GM21390 (cell line): ENCODE data around the gene SYTL2.

Experiments used
- ATAC-seq: cut with Tn5 transposase; IDR thresholded peaks from one replicate; pipeline ENCODE4 v1.9.1; 2021; ENCODE audit not compliant: unreplicated experiment

The SYTL2 gene

GRCh38 chr11:85826116-85826855, 15.3 kb upstream of the SYTL2 start:
- no peak for ATAC-seq

DNA sequence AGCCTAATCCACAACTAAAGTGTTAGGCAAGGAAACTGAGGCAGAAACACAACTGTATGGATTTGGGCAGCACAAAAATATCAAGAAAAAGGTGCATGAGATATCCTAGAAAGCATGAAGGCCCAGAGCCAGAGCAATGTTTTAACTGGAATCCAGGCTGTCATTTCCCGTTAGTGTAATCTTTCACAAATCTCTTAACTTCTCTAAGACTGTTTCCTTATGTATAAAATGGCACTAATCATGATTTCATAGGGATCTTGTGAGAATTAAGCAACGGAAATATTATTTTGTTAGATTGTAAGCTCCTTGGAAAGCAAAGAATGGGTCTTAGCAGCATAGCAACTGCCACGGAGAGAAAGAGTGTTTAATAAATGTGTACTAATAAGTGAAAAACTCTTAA, 14.7 kb upstream of the SYTL2 start:
- no peak for ATAC-seq

DNA sequence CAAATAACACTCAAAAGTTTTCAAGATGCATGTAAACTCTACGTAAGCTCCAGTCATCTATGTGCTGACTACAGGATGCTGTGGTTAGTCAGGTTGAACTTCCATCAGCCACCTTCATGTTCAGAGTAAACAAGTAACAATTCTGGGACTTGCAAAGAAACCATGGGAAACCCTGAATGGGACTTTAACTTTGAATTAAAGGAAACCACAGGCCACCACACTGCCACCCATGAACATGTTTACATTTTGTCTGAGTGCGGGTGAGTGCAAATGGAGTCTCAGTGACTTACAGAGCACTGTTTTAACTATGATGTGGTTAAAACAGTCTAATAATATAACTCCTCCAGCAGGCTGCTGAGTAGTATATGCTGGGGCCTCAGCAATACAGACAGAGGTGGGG, 12.9 kb upstream of the SYTL2 start:
- ATAC-seq = no peak

DNA sequence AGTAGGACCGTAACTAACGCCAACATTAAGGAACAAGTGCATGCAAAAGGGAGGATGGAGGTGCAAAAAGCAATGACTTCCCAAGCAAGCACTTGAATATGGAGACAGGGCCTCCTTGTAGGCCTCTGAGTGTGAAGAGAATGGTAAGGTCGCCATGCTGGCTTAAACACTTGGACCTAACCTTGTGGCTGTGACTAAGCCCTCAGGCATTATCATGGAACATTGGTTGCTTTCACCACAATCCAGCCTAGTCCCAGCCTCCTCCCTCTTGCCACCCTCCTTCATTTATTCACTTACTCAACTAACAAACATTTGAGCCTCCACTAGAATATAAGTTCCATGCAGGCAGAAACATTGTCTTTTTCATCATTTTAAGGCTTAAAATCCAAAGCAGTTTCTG, 11.9 kb upstream of the SYTL2 start:
- ATAC-seq = no peak

GRCh38 chr11:85821636-85822035, 10.7 kb upstream of the SYTL2 start:
- no peak for ATAC-seq

GRCh38 chr11:85819441-85819840, 8.5 kb upstream of the SYTL2 start:
- no peak for ATAC-seq

DNA sequence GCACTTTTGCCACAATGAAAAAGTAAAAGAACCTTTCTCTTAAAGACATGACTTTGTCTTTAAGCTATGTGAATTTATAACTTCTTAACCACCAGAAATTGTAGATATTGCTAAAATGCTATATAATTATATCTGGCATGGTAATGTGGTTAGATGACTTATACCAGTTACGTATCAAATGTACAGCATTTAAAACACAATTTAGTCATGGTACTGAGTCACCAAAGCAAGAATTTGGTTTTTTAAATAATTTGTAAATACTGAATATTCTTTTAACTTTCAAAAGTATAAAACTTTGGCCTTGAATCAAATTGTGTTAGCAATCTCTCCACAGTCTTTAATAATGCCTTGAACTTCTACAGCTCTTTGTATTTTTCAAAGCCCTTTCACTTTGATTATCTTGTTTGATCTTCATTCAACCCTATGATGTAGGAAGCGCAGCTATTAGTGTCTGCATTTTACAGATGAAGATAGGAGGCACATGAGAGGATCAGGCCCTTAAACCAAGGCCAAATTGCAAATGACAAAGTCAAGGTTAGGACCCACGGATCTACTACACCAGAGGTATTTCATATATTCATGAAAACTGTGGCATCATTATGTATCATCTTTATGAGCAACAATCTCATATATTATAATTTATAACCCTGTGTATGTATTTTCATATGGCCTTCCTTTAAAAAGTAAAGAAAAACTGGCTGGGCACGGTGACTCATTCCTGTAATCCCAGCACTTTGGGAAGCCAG, 4.4 kb upstream of the SYTL2 start:
- ATAC-seq = no peak

DNA sequence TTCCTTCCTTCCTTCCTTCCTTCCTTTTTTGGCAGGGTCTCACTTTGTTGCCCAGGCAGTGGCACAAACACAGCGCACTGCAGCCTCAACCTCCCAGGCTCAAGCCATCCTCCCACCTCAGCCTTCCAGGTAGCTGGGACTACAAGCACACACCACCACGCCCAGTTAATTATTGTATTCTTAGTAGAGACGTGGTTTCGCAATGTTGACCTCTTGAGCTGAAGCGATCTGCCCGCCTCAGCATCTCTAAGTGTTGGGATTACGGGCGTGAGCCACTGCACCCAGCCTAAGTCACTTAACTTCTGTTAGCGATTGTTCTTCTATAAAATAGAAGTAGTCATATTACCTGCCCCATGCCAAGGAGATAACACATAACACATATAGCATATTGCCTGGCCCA, 2.8 kb upstream of the SYTL2 start:
- ATAC-seq = no peak

DNA sequence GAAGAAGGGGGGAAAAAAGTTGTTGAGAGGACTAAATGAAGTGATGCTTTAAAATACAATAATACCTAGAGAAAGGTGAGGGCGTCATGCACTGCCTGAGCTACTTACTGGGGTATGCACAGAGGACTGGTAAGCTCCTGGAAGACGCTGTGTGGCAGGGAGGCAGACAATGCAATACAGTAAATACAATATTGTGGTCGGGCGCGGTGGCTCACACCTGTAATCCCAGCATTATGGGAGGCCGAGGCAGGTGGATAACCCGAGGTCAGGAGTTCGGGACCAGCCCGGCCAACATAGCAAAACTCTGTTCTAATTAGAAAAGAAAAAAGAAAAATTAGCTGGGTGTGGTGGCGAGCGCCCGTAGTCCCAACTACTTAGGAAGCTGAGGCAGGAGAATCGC, 683 bp upstream of the SYTL2 start:
- no peak for ATAC-seq

GRCh38 chr11:85810521-85810870, 445 bp downstream of the SYTL2 start:
- no peak for ATAC-seq

DNA sequence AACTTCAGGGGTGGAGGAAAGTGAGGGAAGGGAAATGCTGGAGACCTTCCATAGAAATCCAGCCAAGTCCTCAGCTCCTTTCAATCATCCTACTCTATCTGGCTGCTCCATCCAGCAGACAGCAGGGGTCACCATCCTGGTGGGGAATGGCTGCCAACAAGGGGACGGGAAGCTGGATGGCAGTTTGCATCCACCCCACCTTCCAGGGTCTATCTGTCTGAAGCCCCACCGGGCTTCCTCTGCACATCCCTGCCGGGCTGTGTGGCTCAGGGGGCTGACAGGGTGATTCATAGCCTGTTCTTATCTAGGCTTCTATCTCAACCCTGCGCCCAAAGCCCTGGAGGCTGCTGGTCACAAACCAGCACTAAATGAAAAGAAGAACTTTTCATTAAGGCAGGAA, 1.1 kb downstream of the SYTL2 start:
- ATAC-seq = no peak

GRCh38 chr11:85809191-85809590, 1.8 kb downstream of the SYTL2 start:
- no peak for ATAC-seq

GRCh38 chr11:85806876-85807275, 4.1 kb downstream of the SYTL2 start:
- no peak for ATAC-seq

GRCh38 chr11:85806016-85806415, 4.9 kb downstream of the SYTL2 start:
- ATAC-seq = no peak

- ATAC-seq = no peak
These were observed 5.6 kb downstream of the SYTL2 start for GRCh38 chr11:85805387-85805786.

- ATAC-seq = no peak
These were observed 7.0 kb downstream of the SYTL2 start for GRCh38 chr11:85803920-85804319.

GRCh38 chr11:85803303-85803702, 7.6 kb downstream of the SYTL2 start:
- ATAC-seq = no peak

DNA sequence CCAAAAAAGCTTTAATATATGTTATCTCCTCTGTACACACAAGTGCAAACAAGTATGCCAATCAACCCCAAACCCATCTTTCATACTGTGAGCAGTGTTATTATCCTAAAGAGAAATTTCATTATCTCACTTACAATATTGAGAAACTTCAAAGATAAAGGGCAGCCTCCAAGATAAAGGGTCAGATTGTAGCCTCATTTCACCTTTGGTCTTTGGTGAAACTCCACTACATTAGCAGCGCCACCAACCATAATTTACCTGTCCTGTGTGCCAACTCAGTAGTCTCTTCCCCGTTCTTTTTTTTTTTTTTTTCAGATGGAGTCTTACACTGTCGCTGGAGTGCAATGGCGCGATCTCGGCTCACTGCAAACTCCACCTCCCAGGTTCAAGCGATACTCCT, 9.4 kb downstream of the SYTL2 start:
- no peak for ATAC-seq

GRCh38 chr11:85800595-85801342, 10.2 kb downstream of the SYTL2 start:
- ATAC-seq = no peak

DNA sequence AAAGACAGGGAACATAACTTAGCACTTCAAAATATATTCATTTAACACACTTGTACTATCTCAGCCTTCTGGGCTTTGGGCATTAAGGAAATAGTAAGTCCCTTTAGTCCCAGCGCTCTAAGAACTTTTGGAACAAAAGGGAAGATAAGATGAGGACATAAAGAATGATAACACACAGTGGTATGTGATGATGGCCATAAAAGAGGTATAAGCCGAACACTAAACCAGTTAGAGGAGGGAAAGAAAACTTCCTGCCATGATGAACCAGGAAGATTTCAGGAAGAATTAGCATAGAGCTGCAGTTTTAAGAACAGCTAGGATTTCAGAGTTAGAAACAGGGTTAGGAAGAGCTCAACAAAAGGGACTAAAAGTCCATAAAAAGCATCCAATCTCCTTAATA, 11.8 kb downstream of the SYTL2 start:
- ATAC-seq = no peak

- no peak for ATAC-seq
These were observed 12.6 kb downstream of the SYTL2 start for GRCh38 chr11:85798361-85798760.
